MM.1S (cell line): Measurements from ENCODE around the gene SPPL3.

Experiments used
- DNase-seq: peaks from one replicate; pipeline ENCODE4 v3.0.0-alpha.2; 2015
- H2AFZ ChIP-seq: fragments of 300-600 bp; sonication (generic); 2 replicates; pipeline ENCODE4 v1.6.0; 2016; ENCODE audit warnings: antibody characterized with exemption, low read length
- H3F3A ChIP-seq: fragments of 300-600 bp; sonication (generic); 2 replicates; pipeline ENCODE4 v1.6.1; 2016; ENCODE audit warnings: mild to moderate bottlenecking, antibody characterized with exemption, low read length, moderate library complexity, mixed read lengths; ENCODE audit not compliant: insufficient read depth
- H3K27ac ChIP-seq: fragments of 300-600 bp; sonication (generic); 2 replicates; pipeline ENCODE4 v1.5.1; 2016; ENCODE audit warnings: mild to moderate bottlenecking, low read length
- H3K27me3 ChIP-seq: fragments of 300-600 bp; sonication (generic); replicated peaks from 2 replicates; pipeline ENCODE4 v1.6.0; 2016; ENCODE audit warnings: low read length; ENCODE audit not compliant: insufficient read depth
- H3K36me3 ChIP-seq: fragments of 300-600 bp; sonication (generic); replicated peaks from 2 replicates; pipeline ENCODE4 v1.6.1; 2016; ENCODE audit warnings: mild to moderate bottlenecking, low read length, mixed read lengths; ENCODE audit not compliant: insufficient read depth
- H3K4me1 ChIP-seq: fragments of 300-600 bp; sonication (generic); 2 replicates; pipeline ENCODE4 v1.6.1; 2016; ENCODE audit warnings: low read length, mixed read lengths
- H3K4me2 ChIP-seq: fragments of 300-600 bp; sonication (generic); 2 replicates; pipeline ENCODE4 v1.6.0; 2016; ENCODE audit warnings: low read depth, low read length
- H3K4me3 ChIP-seq: fragments of 300-600 bp; sonication (generic); 2 replicates; pipeline ENCODE4 v1.5.1; 2016; ENCODE audit warnings: low read length, mixed read lengths
- H3K79me2 ChIP-seq: fragments of 300-600 bp; sonication (generic); 2 replicates; pipeline ENCODE4 v1.6.1; 2016; ENCODE audit warnings: mixed run types, low read length, mixed read lengths
- H3K9ac ChIP-seq: fragments of 300-600 bp; sonication (generic); 2 replicates; pipeline ENCODE4 v1.6.1; 2016; ENCODE audit warnings: low read length, mixed read lengths
- H3K9me2 ChIP-seq: fragments of 300-600 bp; sonication (generic); replicated peaks from 2 replicates; pipeline ENCODE4 v1.6.1; 2016; ENCODE audit warnings: mild to moderate bottlenecking, low read length, mixed read lengths; ENCODE audit not compliant: insufficient read depth
- H3K9me3 ChIP-seq: fragments of 300-600 bp; sonication (generic); replicated peaks from 2 replicates; pipeline ENCODE4 v1.6.1; 2016; ENCODE audit warnings: mild to moderate bottlenecking, low read length, mixed read lengths; ENCODE audit not compliant: insufficient read depth
- H4K20me1 ChIP-seq: fragments of 300-600 bp; sonication (generic); 2 replicates; pipeline ENCODE4 v1.6.1; 2016; ENCODE audit warnings: mild to moderate bottlenecking, low read length, moderate library complexity, mixed read lengths; ENCODE audit not compliant: insufficient read depth
- CTCF ChIP-seq: fragments of 300-600 bp; sonication (generic); IDR thresholded peaks from 2 replicates; pipeline ENCODE4 v1.5.1; 2016; ENCODE audit warnings: antibody characterized with exemption, low read length, mixed read lengths
- EZH2 ChIP-seq: fragments of 300-600 bp; sonication (generic); optimal IDR thresholded peaks from 2 replicates; pipeline ENCODE3; 2017; ENCODE audit warnings: low read depth, mild to moderate bottlenecking, antibody characterized with exemption, low read length, mixed read lengths
- EZH2phosphoT487 ChIP-seq: fragments of 300-600 bp; sonication (generic); IDR thresholded peaks from 2 replicates; pipeline ENCODE4 v1.6.1; 2018; ENCODE audit warnings: antibody characterized with exemption, low read length

Gene SPPL3

DNA sequence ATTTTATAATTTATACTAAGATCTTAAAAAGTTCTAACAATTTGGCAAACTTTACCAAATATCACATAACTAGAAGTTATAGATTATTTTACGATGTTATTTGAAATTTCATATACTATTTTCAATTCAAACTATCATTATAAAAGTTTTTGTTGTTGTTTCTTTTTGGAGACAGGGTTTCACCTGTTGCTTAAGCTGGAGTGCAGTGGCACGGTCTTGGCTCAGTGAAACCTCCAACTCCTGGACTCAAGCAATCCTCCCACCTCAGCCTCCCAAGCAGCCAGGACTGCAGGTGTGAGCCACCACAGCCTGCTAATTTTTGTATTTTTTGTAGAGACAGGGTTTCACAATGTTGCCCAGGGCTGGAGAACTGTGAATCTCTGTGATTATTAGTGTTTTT is 87.8 kb downstream of the SPPL3 start:
- H3K27me3 ChIP-seq: no peaks in the 10 kb centered on the region
- no peaks in the 10 kb centered on the region for H3K36me3 ChIP-seq
- H3K4me1 ChIP-seq: no peaks in the 10 kb centered on the region
- no peak overlapping the region for H3K9ac ChIP-seq
- DNase-seq: no peak
- H3K27ac ChIP-seq: no peak overlapping the region
- H3K9me2 ChIP-seq: no peaks in the 10 kb centered on the region
- H4K20me1 ChIP-seq: no peaks in the 10 kb centered on the region
- H3K79me2 ChIP-seq: peaks cover 34% of the 10 kb centered on the region
- no peak overlapping the region for H2AFZ ChIP-seq
- no peaks in the 10 kb centered on the region for H3F3A ChIP-seq
- TF ChIP-seq EZH2: no peak
- TF ChIP-seq CTCF: no peak
- TF ChIP-seq EZH2phosphoT487: no peak
- no peak overlapping the region for H3K4me3 ChIP-seq
- no peak overlapping the region for H3K4me2 ChIP-seq
- no peaks in the 10 kb centered on the region for H3K9me3 ChIP-seq

- Histone ChIP-seq H3K4me2 (no peak overlapping the region), H3K36me3 (no peaks in the 10 kb centered on the region), H3F3A (no peaks in the 10 kb centered on the region), H3K9me3 (no peaks in the 10 kb centered on the region), H3K9me2 (no peaks in the 10 kb centered on the region), H2AFZ (no peak overlapping the region), H3K4me1 (no peaks in the 10 kb centered on the region), H3K9ac (no peak overlapping the region), H3K4me3 (no peak overlapping the region), H3K27ac (no peak overlapping the region), H4K20me1 (no peaks in the 10 kb centered on the region), H3K27me3 (no peaks in the 10 kb centered on the region), H3K79me2 (peaks cover 30% of the 10 kb centered on the region)
- TF ChIP-seq EZH2 (no peak), CTCF (no peak), EZH2phosphoT487 (no peak)
- no peak for DNase-seq
Measured at GRCh38 chr12:120814903-120815429, 89.2 kb downstream of the SPPL3 start.

- Histone ChIP-seq H3K27ac (no peak overlapping the region), H3K4me2 (no peak overlapping the region), H3K9me2 (no peaks in the 10 kb centered on the region), H3K4me3 (no peak overlapping the region), H2AFZ (no peak overlapping the region), H3K4me1 (no peaks in the 10 kb centered on the region), H3K9ac (no peak overlapping the region), H3K9me3 (no peaks in the 10 kb centered on the region), H3K27me3 (no peaks in the 10 kb centered on the region), H3F3A (no peaks in the 10 kb centered on the region), H3K79me2 (peaks cover 24% of the 10 kb centered on the region), H4K20me1 (no peaks in the 10 kb centered on the region), H3K36me3 (no peaks in the 10 kb centered on the region)
- no peak for DNase-seq
- TF ChIP-seq EZH2 (no peak), CTCF (no peak), EZH2phosphoT487 (no peak)
Measured at GRCh38 chr12:120814203-120814902, 89.8 kb downstream of the SPPL3 start.
